Osteoblast (primary cell): ENCODE measurements around the gene PLAGL1. TPM values are rescaled to one million over a fixed set of nuclear protein-coding genes. Genes with fewer than 3 reads are reported as not detected.
"Not testable (repeated sequence)": the region's sequence is repeated elsewhere in the genome, so short reads cannot be mapped to it uniquely, and the experiment has no call there.

ENCODE experiments used
- DNase-seq: peaks from one replicate; pipeline ENCODE4 v3.0.0; 2011; ENCODE audit warnings: low spot score, mixed read lengths; ENCODE audit not compliant: insufficient read length; ENCODE audit errors: missing footprints
- H2AFZ ChIP-seq: 2 replicates; pipeline ENCODE4 v1.6.0; 2011; ENCODE audit warnings: mild to moderate bottlenecking, low read length
- H3K27ac ChIP-seq: 2 replicates; pipeline ENCODE4 v1.5.1; 2011; ENCODE audit warnings: mild to moderate bottlenecking, low read depth, low read length, moderate library complexity
- H3K27me3 ChIP-seq: 2 replicates; pipeline ENCODE4 v1.6.0; 2012; ENCODE audit warnings: mild to moderate bottlenecking, control low read depth, inconsistent platforms, low read length, moderate library complexity; ENCODE audit not compliant: insufficient read depth
- H3K36me3 ChIP-seq: 2 replicates; pipeline ENCODE4 v1.5.1; 2011; ENCODE audit warnings: mild to moderate bottlenecking, low read length, control low read depth, moderate library complexity; ENCODE audit not compliant: insufficient read depth
- H3K4me1 ChIP-seq: 2 replicates; pipeline ENCODE4 v1.5.1; 2011; ENCODE audit warnings: mild to moderate bottlenecking, low read length, control low read depth, moderate library complexity; ENCODE audit not compliant: insufficient read depth
- H3K4me2 ChIP-seq: 2 replicates; pipeline ENCODE4 v1.6.0; 2011; ENCODE audit warnings: mild to moderate bottlenecking, low read length; ENCODE audit not compliant: insufficient read depth
- H3K4me3 ChIP-seq: fragments of 200-600 bp; sonication (generic); 3 replicates; pipeline ENCODE4 v1.5.1; 2012; ENCODE audit warnings: mild to moderate bottlenecking, low read length, inconsistent platforms; ENCODE audit not compliant: insufficient read depth
- H3K79me2 ChIP-seq: 2 replicates; pipeline ENCODE4 v1.6.0; 2012; ENCODE audit warnings: mild to moderate bottlenecking, low read length, control low read depth, inconsistent platforms; ENCODE audit not compliant: insufficient read depth
- H3K9me3 ChIP-seq: 2 replicates; pipeline ENCODE4 v1.5.1; 2011; ENCODE audit warnings: low read depth, low read length, control low read depth
- H4K20me1 ChIP-seq: 2 replicates; pipeline ENCODE4 v1.6.0; 2012; ENCODE audit warnings: mild to moderate bottlenecking, low read length, control low read depth; ENCODE audit not compliant: insufficient read depth
- total RNA-seq: library from RNA; depleted of rRNA; stranded (reverse); fragments of >200 nt; gene quantifications from 2 replicates; pipeline ENCODE4 v1.2.3, GENCODE V29; 2012
- TF ChIP-seq, protein P1 (sequence below): IDR thresholded peaks from 2 replicates; pipeline ENCODE4 v1.5.1; 2011; ENCODE audit warnings: mild to moderate bottlenecking, low read depth, low read length, moderate library complexity; ENCODE audit errors: extremely low read depth

PLAGL1 gene
- total RNA-seq, 1 donor = 16.6 TPM

DNA sequence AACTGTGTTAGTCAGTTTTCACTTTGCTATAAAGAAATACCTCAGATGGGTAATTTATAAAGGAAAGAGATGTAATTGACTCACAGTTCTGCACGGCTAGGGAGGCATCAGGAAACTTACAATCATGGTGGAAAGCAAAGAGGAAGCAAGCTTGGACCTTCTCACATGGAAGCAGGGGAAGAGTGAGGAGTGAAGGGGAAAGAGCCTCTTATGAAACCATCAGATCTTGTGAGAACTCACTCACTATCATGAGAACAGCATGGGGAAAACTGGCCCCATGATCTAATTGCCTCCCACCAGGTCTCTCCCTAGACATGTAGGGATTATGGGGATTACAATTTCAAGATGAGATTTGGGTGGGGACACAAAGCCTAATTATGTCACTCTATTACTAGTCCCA is 41.3 kb upstream of the PLAGL1 start:
- Histone ChIP-seq H4K20me1 (no peaks in the 10 kb centered on the region), H2AFZ (no peak overlapping the region)

DNA sequence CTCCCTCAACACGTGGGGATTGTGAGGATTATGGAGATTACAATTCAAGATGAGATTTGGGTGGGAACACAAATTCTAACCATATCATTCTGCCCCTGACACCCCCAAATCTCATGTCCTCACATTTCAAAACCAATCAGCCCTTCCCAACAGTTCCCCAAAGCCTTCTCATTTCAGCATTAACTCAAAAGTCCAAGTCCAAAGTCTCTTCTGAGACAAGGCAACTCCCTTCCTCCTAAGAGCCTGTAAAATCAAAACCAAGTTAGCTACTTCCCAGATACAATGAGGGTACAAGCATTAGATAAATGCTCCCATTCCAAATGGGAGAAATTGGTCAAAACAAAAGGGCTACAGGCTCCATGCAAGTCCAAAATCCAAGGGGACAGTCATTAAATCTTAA is 39.6 kb upstream of the PLAGL1 start:
- Histone ChIP-seq H3K4me2 (no peak overlapping the region), H3K9me3 (no peaks in the 10 kb centered on the region), H4K20me1 (no peaks in the 10 kb centered on the region), H2AFZ (no peak overlapping the region), H3K4me1 (no peaks in the 10 kb centered on the region), H3K27ac (no peak overlapping the region), H3K36me3 (no peaks in the 10 kb centered on the region), H3K4me3 (no peak overlapping the region), H3K79me2 (no peaks in the 10 kb centered on the region), H3K27me3 (peaks cover 9% of the 10 kb centered on the region)
- TF ChIP-seq, protein P1, sequence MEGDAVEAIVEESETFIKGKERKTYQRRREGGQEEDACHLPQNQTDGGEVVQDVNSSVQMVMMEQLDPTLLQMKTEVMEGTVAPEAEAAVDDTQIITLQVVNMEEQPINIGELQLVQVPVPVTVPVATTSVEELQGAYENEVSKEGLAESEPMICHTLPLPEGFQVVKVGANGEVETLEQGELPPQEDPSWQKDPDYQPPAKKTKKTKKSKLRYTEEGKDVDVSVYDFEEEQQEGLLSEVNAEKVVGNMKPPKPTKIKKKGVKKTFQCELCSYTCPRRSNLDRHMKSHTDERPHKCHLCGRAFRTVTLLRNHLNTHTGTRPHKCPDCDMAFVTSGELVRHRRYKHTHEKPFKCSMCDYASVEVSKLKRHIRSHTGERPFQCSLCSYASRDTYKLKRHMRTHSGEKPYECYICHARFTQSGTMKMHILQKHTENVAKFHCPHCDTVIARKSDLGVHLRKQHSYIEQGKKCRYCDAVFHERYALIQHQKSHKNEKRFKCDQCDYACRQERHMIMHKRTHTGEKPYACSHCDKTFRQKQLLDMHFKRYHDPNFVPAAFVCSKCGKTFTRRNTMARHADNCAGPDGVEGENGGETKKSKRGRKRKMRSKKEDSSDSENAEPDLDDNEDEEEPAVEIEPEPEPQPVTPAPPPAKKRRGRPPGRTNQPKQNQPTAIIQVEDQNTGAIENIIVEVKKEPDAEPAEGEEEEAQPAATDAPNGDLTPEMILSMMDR = no peak
- no peak for DNase-seq

More for the DNA sequence above, 41.3 kb upstream of the PLAGL1 start:
- no peak overlapping the region for H3K4me2 ChIP-seq
- peaks cover 9% of the 10 kb centered on the region for H3K27me3 ChIP-seq
- H3K4me3 ChIP-seq = no peak overlapping the region
- DNase-seq = no peak
- H3K27ac ChIP-seq = no peak overlapping the region
- H3K4me1 ChIP-seq = no peaks in the 10 kb centered on the region
- TF ChIP-seq, protein P1 = no peak
- no peaks in the 10 kb centered on the region for H3K36me3 ChIP-seq
- H3K79me2 ChIP-seq = no peaks in the 10 kb centered on the region
- no peaks in the 10 kb centered on the region for H3K9me3 ChIP-seq

DNA sequence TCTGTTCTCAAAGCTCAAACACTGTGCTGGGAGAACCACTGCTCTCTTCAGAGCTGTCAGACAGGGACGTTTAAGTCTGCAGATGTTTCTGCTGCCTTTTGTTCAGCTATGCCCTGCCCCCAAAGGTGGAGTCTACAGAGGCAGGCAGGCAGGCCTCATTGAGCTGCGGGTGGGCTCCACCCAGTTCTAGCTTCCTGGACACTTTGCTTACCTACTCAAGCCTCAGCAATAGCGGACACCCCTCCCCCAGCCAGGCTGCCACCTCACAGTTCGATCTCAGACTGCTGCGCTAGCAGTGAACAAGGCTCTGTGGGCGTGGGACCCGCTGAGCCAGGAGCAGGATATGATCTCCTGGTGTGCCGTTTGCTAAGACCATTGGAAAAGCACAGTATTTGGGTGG is 38.6 kb upstream of the PLAGL1 start:
- H3K4me2 ChIP-seq, H3K4me3 ChIP-seq, H4K20me1 ChIP-seq, H3K27ac ChIP-seq, H3K36me3 ChIP-seq, DNase-seq, H2AFZ ChIP-seq, H3K27me3 ChIP-seq, H3K79me2 ChIP-seq, H3K9me3 ChIP-seq, H3K4me1 ChIP-seq: not testable (repeated sequence)

DNA sequence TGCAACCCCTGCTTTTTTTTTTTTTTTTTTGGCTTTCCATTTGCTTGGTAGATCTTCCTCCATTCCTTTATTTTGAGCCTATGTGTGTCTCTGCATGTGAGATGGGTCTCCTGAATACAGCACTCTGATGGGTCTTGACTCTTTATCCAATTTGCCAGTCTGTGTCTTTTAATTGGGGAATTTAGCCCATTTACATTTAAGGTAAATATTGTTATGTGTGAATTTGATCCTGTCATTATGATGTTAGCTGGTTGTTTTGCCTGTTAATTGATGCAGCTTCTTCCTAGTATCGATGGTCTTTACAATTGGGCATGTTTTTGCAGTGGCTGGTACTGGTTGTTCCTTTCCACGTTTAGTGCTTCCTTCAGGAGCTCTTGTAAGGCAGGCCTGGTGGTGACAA is 36.9 kb upstream of the PLAGL1 start:
- H3K9me3 ChIP-seq, H4K20me1 ChIP-seq, H3K36me3 ChIP-seq, H3K79me2 ChIP-seq, H3K4me3 ChIP-seq, H3K4me1 ChIP-seq, H2AFZ ChIP-seq, H3K4me2 ChIP-seq, H3K27me3 ChIP-seq, DNase-seq, H3K27ac ChIP-seq: not testable (repeated sequence)

DNA sequence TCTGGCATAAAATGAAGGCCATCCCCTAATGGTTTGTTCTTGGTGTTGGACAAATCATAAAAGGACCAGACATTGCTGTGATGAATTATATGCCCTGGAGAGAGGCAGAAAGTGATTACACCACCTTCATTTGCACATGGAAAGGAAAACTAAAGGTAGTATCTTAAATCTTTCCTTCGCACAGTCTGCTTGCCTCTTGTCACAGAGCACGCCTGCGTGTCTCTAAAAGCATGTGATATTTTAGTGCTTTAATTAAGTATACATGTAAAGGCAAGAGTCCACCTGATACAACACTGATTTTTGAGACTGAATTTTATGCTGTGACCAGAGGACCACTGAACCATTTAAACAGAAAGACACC is 28.8 kb upstream of the PLAGL1 start:
- Histone ChIP-seq H3K27me3 (no peaks in the 10 kb centered on the region), H3K9me3 (no peaks in the 10 kb centered on the region), H3K79me2 (no peaks in the 10 kb centered on the region), H3K27ac (no peak overlapping the region), H3K36me3 (no peaks in the 10 kb centered on the region), H3K4me3 (peak overlapping the region; percentile 66), H3K4me2 (peak overlapping the region; percentile 86), H2AFZ (peak overlapping the region; percentile 91), H4K20me1 (no peaks in the 10 kb centered on the region), H3K4me1 (peaks cover 21% of the 10 kb centered on the region)
- TF ChIP-seq, protein P1 = no peak
- no peak for DNase-seq
